ENCODE data around the gene VMP1. TPM values are rescaled to one million over a fixed set of nuclear protein-coding genes. Genes with fewer than 3 reads are reported as not detected.

Gene VMP1
- total RNA-seq, 1 experiment from 2014 or later: 72.8 TPM

DNA sequence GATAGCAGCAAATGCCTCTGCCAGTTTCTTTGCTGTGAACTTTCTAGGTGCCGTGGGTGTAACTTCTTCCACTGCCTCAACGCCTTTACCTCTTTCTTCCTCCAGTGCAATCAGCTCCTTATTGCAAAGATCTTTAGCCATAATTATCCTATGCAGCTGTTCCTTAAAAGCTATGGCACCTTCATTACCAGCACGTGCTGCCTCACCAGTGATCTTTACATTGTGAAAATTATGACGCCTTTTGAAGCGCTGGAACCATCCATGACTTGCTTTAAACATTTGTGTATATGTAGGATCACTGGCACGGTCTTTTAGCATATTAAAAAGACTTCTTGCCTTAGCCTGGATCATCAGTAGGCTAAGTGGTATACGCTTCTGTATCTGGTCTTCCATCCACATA, 8.2 kb upstream of the VMP1 start (continued):
- TF ChIP-seq PRDM15 (CRISPR knock-in tag; IDR thresholded peaks at IDR 0.05) (no peak), NR3C1 (CRISPR knock-in tag; conservative IDR thresholded peaks at IDR 0.05; ENCODE audit: low read depth) (no peak), ZBTB21 (CRISPR knock-in tag; IDR thresholded peaks at IDR 0.05; ENCODE audit: borderline replicate concordance) (no peak), NR2C2 (CRISPR knock-in tag; IDR thresholded peaks at IDR 0.05) (no peak), ZBTB43 (CRISPR knock-in tag; IDR thresholded peaks at IDR 0.05) (no peak), NR1H2 (CRISPR knock-in tag; IDR thresholded peaks at IDR 0.05) (no peak), CREB1 (CRISPR knock-in tag; IDR thresholded peaks at IDR 0.05) (no peak), CBFB (CRISPR knock-in tag; IDR thresholded peaks at IDR 0.05; ENCODE audit: low read depth) (no peak)
- TF ChIP-seq, protein P1, sequence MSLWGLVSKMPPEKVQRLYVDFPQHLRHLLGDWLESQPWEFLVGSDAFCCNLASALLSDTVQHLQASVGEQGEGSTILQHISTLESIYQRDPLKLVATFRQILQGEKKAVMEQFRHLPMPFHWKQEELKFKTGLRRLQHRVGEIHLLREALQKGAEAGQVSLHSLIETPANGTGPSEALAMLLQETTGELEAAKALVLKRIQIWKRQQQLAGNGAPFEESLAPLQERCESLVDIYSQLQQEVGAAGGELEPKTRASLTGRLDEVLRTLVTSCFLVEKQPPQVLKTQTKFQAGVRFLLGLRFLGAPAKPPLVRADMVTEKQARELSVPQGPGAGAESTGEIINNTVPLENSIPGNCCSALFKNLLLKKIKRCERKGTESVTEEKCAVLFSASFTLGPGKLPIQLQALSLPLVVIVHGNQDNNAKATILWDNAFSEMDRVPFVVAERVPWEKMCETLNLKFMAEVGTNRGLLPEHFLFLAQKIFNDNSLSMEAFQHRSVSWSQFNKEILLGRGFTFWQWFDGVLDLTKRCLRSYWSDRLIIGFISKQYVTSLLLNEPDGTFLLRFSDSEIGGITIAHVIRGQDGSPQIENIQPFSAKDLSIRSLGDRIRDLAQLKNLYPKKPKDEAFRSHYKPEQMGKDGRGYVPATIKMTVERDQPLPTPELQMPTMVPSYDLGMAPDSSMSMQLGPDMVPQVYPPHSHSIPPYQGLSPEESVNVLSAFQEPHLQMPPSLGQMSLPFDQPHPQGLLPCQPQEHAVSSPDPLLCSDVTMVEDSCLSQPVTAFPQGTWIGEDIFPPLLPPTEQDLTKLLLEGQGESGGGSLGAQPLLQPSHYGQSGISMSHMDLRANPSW (CRISPR knock-in tag; conservative IDR thresholded peaks at IDR 0.05; ENCODE audit: low read depth): no peak
- TF ChIP-seq, protein P2, sequence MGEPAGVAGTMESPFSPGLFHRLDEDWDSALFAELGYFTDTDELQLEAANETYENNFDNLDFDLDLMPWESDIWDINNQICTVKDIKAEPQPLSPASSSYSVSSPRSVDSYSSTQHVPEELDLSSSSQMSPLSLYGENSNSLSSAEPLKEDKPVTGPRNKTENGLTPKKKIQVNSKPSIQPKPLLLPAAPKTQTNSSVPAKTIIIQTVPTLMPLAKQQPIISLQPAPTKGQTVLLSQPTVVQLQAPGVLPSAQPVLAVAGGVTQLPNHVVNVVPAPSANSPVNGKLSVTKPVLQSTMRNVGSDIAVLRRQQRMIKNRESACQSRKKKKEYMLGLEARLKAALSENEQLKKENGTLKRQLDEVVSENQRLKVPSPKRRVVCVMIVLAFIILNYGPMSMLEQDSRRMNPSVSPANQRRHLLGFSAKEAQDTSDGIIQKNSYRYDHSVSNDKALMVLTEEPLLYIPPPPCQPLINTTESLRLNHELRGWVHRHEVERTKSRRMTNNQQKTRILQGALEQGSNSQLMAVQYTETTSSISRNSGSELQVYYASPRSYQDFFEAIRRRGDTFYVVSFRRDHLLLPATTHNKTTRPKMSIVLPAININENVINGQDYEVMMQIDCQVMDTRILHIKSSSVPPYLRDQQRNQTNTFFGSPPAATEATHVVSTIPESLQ (CRISPR knock-in tag; IDR thresholded peaks at IDR 0.05): no peak

DNA sequence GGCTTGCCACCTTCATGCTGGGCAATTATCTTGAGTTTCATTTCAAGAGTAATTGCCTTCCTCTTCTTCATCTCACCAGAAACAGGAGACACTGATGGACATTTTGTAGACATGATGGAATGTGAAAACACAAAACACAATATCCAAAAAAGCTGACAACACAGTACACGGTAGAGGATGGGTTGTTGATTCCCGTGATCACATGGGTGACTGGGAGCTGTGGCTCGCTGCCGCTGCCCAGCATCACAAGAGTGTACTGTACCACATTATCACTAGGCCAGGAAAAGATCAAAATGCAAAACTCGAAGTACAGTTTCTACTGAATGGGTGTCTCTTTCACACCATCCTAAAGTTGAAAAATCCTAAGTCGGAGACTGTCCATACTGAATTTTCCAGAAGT, 7.7 kb upstream of the VMP1 start:
- DNase-seq (ENCODE audit: low spot score): no peak
- peaks cover 21% of the 10 kb centered on the region for H3K4me1 Mint-ChIP-seq
- H3K36me3 Mint-ChIP-seq: peaks cover 37% of the 10 kb centered on the region
- CTCF ChIA-PET: no interaction called here
- POLR2A ChIA-PET: interaction anchor here (0.6 kb wide), 1 partner anchor 399 kb away, joined by 3 read pairs; no protein-coding TSS in a partner anchor
- H3K27me3 Mint-ChIP-seq (ENCODE audit: low read depth): no peaks in the 10 kb centered on the region
- no peak for TF ChIP-seq JAZF1 (CRISPR knock-in tag; IDR thresholded peaks at IDR 0.05)
- TF ChIP-seq ZNF423 (CRISPR knock-in tag; IDR thresholded peaks at IDR 0.05): no peak
- TF ChIP-seq ZNF263 (CRISPR knock-in tag; IDR thresholded peaks at IDR 0.05; ENCODE audit: low read depth): no peak
- no peak for TF ChIP-seq TEAD1 (CRISPR knock-in tag; IDR thresholded peaks at IDR 0.05)
- TF ChIP-seq, protein P3, sequence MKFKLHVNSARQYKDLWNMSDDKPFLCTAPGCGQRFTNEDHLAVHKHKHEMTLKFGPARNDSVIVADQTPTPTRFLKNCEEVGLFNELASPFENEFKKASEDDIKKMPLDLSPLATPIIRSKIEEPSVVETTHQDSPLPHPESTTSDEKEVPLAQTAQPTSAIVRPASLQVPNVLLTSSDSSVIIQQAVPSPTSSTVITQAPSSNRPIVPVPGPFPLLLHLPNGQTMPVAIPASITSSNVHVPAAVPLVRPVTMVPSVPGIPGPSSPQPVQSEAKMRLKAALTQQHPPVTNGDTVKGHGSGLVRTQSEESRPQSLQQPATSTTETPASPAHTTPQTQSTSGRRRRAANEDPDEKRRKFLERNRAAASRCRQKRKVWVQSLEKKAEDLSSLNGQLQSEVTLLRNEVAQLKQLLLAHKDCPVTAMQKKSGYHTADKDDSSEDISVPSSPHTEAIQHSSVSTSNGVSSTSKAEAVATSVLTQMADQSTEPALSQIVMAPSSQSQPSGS (CRISPR knock-in tag; IDR thresholded peaks at IDR 0.05; ENCODE audit: borderline replicate concordance, low read depth): no peak
- TF ChIP-seq HMGA2 (CRISPR knock-in tag; IDR thresholded peaks at IDR 0.05): no peak
- TF ChIP-seq OVOL2 (CRISPR knock-in tag; IDR thresholded peaks at IDR 0.05; ENCODE audit: borderline replicate concordance): no peak
- TF ChIP-seq TP53 (CRISPR knock-in tag; IDR thresholded peaks at IDR 0.05): no peak
- no peak for TF ChIP-seq CREB1 (CRISPR knock-in tag; IDR thresholded peaks at IDR 0.05)
- no peak for TF ChIP-seq ZNF138 (CRISPR knock-in tag; conservative IDR thresholded peaks at IDR 0.05)
- TF ChIP-seq NR1H2 (CRISPR knock-in tag; IDR thresholded peaks at IDR 0.05): no peak
- no peak for TF ChIP-seq ATF1 (CRISPR knock-in tag; IDR thresholded peaks at IDR 0.05)
- TF ChIP-seq MLX (CRISPR knock-in tag; IDR thresholded peaks at IDR 0.05): no peak
- no peak for TF ChIP-seq NR3C1 (CRISPR knock-in tag; conservative IDR thresholded peaks at IDR 0.05; ENCODE audit: low read depth)
- TF ChIP-seq, protein P4, sequence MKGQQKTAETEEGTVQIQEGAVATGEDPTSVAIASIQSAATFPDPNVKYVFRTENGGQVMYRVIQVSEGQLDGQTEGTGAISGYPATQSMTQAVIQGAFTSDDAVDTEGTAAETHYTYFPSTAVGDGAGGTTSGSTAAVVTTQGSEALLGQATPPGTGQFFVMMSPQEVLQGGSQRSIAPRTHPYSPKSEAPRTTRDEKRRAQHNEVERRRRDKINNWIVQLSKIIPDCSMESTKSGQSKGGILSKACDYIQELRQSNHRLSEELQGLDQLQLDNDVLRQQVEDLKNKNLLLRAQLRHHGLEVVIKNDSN (CRISPR knock-in tag; IDR thresholded peaks at IDR 0.05): no peak
- no peak for TF ChIP-seq ZNF416 (CRISPR knock-in tag; IDR thresholded peaks at IDR 0.05)
- no peak for TF ChIP-seq ZNF317 (CRISPR knock-in tag; IDR thresholded peaks at IDR 0.05; ENCODE audit: borderline replicate concordance, low read depth)
- H3K9me3 Mint-ChIP-seq: no peaks in the 10 kb centered on the region
- H3K27ac Mint-ChIP-seq: peak overlapping the region; percentile 79
- H3K4me3 Mint-ChIP-seq: no peak overlapping the region
- no peak for ATAC-seq

Measured in WTC11 (cell line).